ENCODE measurements around the gene LDLRAD4. TPM values are rescaled to one million over a fixed set of nuclear protein-coding genes. Genes with fewer than 3 reads are reported as not detected.

LDLRAD4 gene
- total RNA-seq, 1 experiment from 2014 or later, result not detected

GRCh38 chr18:13381944-13382365, 163.4 kb downstream of the LDLRAD4 start:
- H2AFZ ChIP-seq (ENCODE audit: low read length), result no peak overlapping the region
- no peaks in the 10 kb centered on the region for H3K9me2 ChIP-seq (replicated peaks; ENCODE audit: low read length)
- H3K27ac ChIP-seq (ENCODE audit: low read length), result no peak overlapping the region
- no peak for DNase-seq
- intact Hi-C loops (cut with micrococcal nuclease), result no loop called here
- ChIA-PET CTCF (no interaction called here), POLR2A (ENCODE audit: unreplicated experiment) (no interaction called here)
- no peak overlapping the region for H3K4me3 ChIP-seq (ENCODE audit: low read length)
- H3K4me2 ChIP-seq (ENCODE audit: low read length), result peak overlapping the region; percentile 29; the same call in 1 of the 2 replicates
- H3F3A ChIP-seq (ENCODE audit: low read length, unreplicated experiment), result no peaks in the 10 kb centered on the region
- no peaks in the 10 kb centered on the region for H3K9me3 ChIP-seq (ENCODE audit: low read length)
- H3K4me1 ChIP-seq (ENCODE audit: insufficient read depth, low read length), result no peaks in the 10 kb centered on the region
- H3K79me2 ChIP-seq (ENCODE audit: low read length), result no peaks in the 10 kb centered on the region
- BruUV-seq (replicated peaks), result no TSS peak
- no peaks in the 10 kb centered on the region for H3K36me3 ChIP-seq (ENCODE audit: low read depth, low read length)
- no peaks in the 10 kb centered on the region for H4K20me1 ChIP-seq (ENCODE audit: low read length)
- H3K9ac ChIP-seq (ENCODE audit: low read length), result no peak overlapping the region
- no peak for TF ChIP-seq EZH2phosphoT487 (IDR thresholded peaks at IDR 0.05; ENCODE audit: borderline replicate concordance, low read length)
- TF ChIP-seq CTCF (conservative IDR thresholded peaks at IDR 0.05; ENCODE audit: low read depth, low read length), result no peak
- TF ChIP-seq EZH2 (IDR thresholded peaks at IDR 0.05; ENCODE audit: low read length, unreplicated experiment), result no peak
- ATAC-seq, result 0 out of 2 replicates have a peak, but pooled peaks have one; percentile 22
- H3K27me3 ChIP-seq (ENCODE audit: low read length), result peaks cover 91% of the 10 kb centered on the region

GRCh38 chr18:13382366-13382953, 163.9 kb downstream of the LDLRAD4 start:
- Histone ChIP-seq H4K20me1 (ENCODE audit: low read length) (no peaks in the 10 kb centered on the region), H3K9me2 (replicated peaks; ENCODE audit: low read length) (no peaks in the 10 kb centered on the region), H2AFZ (ENCODE audit: low read length) (no peak overlapping the region), H3K4me1 (ENCODE audit: insufficient read depth, low read length) (no peaks in the 10 kb centered on the region), H3K36me3 (ENCODE audit: low read depth, low read length) (no peaks in the 10 kb centered on the region), H3K27ac (ENCODE audit: low read length) (no peak overlapping the region), H3K4me3 (ENCODE audit: low read length) (no peak overlapping the region), H3K79me2 (ENCODE audit: low read length) (no peaks in the 10 kb centered on the region), H3K9me3 (ENCODE audit: low read length) (no peaks in the 10 kb centered on the region), H3K27me3 (ENCODE audit: low read length) (peaks cover 90% of the 10 kb centered on the region), H3F3A (ENCODE audit: low read length, unreplicated experiment) (no peaks in the 10 kb centered on the region), H3K9ac (ENCODE audit: low read length) (no peak overlapping the region), H3K4me2 (ENCODE audit: low read length) (0 out of 2 replicates have a peak overlapping the region, but pooled peaks have one; percentile 29)
- TF ChIP-seq EZH2 (IDR thresholded peaks at IDR 0.05; ENCODE audit: low read length, unreplicated experiment) (no peak), CTCF (conservative IDR thresholded peaks at IDR 0.05; ENCODE audit: low read depth, low read length) (no peak), EZH2phosphoT487 (IDR thresholded peaks at IDR 0.05; ENCODE audit: borderline replicate concordance, low read length) (no peak)
- ChIA-PET CTCF (no interaction called here), POLR2A (ENCODE audit: unreplicated experiment) (no interaction called here)
- intact Hi-C loops (cut with micrococcal nuclease), result no loop called here
- no peak for DNase-seq
- no peak for ATAC-seq
- no TSS peak for BruUV-seq (replicated peaks)

- POLR2A ChIA-PET (ENCODE audit: unreplicated experiment), result no interaction called here
- Histone ChIP-seq H4K20me1 (ENCODE audit: low read length) (no peaks in the 10 kb centered on the region), H3K4me2 (ENCODE audit: low read length) (no peak overlapping the region), H3K27me3 (ENCODE audit: low read length) (peaks cover 91% of the 10 kb centered on the region), H3K79me2 (ENCODE audit: low read length) (no peaks in the 10 kb centered on the region), H2AFZ (ENCODE audit: low read length) (no peak overlapping the region), H3K4me1 (ENCODE audit: insufficient read depth, low read length) (no peaks in the 10 kb centered on the region), H3K9me2 (replicated peaks; ENCODE audit: low read length) (no peaks in the 10 kb centered on the region), H3K9me3 (ENCODE audit: low read length) (no peaks in the 10 kb centered on the region), H3K4me3 (ENCODE audit: low read length) (no peak overlapping the region), H3F3A (ENCODE audit: low read length, unreplicated experiment) (no peaks in the 10 kb centered on the region), H3K27ac (ENCODE audit: low read length) (no peak overlapping the region), H3K36me3 (ENCODE audit: low read depth, low read length) (no peaks in the 10 kb centered on the region), H3K9ac (ENCODE audit: low read length) (no peak overlapping the region)
- no peak for TF ChIP-seq EZH2 (IDR thresholded peaks at IDR 0.05; ENCODE audit: low read length, unreplicated experiment)
- TF ChIP-seq CTCF (conservative IDR thresholded peaks at IDR 0.05; ENCODE audit: low read depth, low read length), result no peak
- TF ChIP-seq EZH2phosphoT487 (IDR thresholded peaks at IDR 0.05; ENCODE audit: borderline replicate concordance, low read length), result no peak
- no peak for DNase-seq
- no TSS peak for BruUV-seq (replicated peaks)
- CTCF ChIA-PET, result no interaction called here
- no peak for ATAC-seq
- intact Hi-C loops (cut with micrococcal nuclease), result no loop called here
These were observed 164.6 kb downstream of the LDLRAD4 start for GRCh38 chr18:13382954-13383827.
